ENCODE data around the gene BPIFB1. TPM values are rescaled to one million over a fixed set of nuclear protein-coding genes. Genes with fewer than 3 reads are reported as not detected.

The BPIFB1 gene
- total RNA-seq, 1 experiment from 2014 or later, result not detected

GRCh38 chr20:33351696-33352095 lies 68.7 kb downstream of the BPIFB1 start (continued):
- TF ChIP-seq ARID4B (CRISPR knock-in tag; IDR thresholded peaks at IDR 0.05; ENCODE audit: borderline replicate concordance) (no peak), ESRRA (CRISPR knock-in tag; IDR thresholded peaks at IDR 0.05; ENCODE audit: borderline replicate concordance) (no peak), PRRX2 (CRISPR knock-in tag; IDR thresholded peaks at IDR 0.05) (no peak), ZNF396 (CRISPR knock-in tag; IDR thresholded peaks at IDR 0.05; ENCODE audit: borderline replicate concordance) (no peak), ZMAT4 (CRISPR knock-in tag; IDR thresholded peaks at IDR 0.05) (no peak), STAT6 (CRISPR knock-in tag; conservative IDR thresholded peaks at IDR 0.05; ENCODE audit: low read depth) (no peak), TP53 (CRISPR knock-in tag; IDR thresholded peaks at IDR 0.05) (no peak), MXD4 (CRISPR knock-in tag; IDR thresholded peaks at IDR 0.05; ENCODE audit: borderline replicate concordance) (no peak), ZNF416 (CRISPR knock-in tag; IDR thresholded peaks at IDR 0.05) (no peak), NR3C1 (CRISPR knock-in tag; conservative IDR thresholded peaks at IDR 0.05; ENCODE audit: low read depth) (no peak)

GRCh38 chr20:33352258-33353012 lies 69.4 kb downstream of the BPIFB1 start:
- CTCF ChIA-PET, result interaction anchor here (1.1 kb wide), 1 partner anchor 96 kb away, joined by 3 read pairs; no protein-coding TSS in a partner anchor
- TF ChIP-seq SMAD4 (CRISPR knock-in tag; IDR thresholded peaks at IDR 0.05) (no peak), ZNF232 (CRISPR knock-in tag; IDR thresholded peaks at IDR 0.05) (no peak)
- peak overlapping the region; percentile 75 for H3K27ac Mint-ChIP-seq
- H3K9me3 Mint-ChIP-seq, result no peaks in the 10 kb centered on the region
- no peaks in the 10 kb centered on the region for H3K27me3 Mint-ChIP-seq (ENCODE audit: low read depth)
- POLR2A ChIA-PET, result interaction anchor here (0.7 kb wide), 1 partner anchor 13 kb away, joined by 3 read pairs; no protein-coding TSS in a partner anchor
- peaks cover 28% of the 10 kb centered on the region for H3K4me1 Mint-ChIP-seq
- DNase-seq (ENCODE audit: low spot score), result no peak
- no peak overlapping the region for H3K4me3 Mint-ChIP-seq
- H3K36me3 Mint-ChIP-seq, result peaks cover 13% of the 10 kb centered on the region
- peak; percentile 32 for ATAC-seq

GRCh38 chr20:33353013-33353402 lies 70.0 kb downstream of the BPIFB1 start:
- no peak for ATAC-seq
- no peak for DNase-seq (ENCODE audit: low spot score)
- TF ChIP-seq ZNF281 (CRISPR knock-in tag; IDR thresholded peaks at IDR 0.05) (no peak), CREM (CRISPR knock-in tag; IDR thresholded peaks at IDR 0.05) (no peak), IRF2 (CRISPR knock-in tag; IDR thresholded peaks at IDR 0.05; ENCODE audit: borderline replicate concordance, low read depth) (no peak), ERG (CRISPR knock-in tag; IDR thresholded peaks at IDR 0.05) (no peak), CDX4 (CRISPR knock-in tag; IDR thresholded peaks at IDR 0.05; ENCODE audit: borderline replicate concordance) (no peak)
- no peaks in the 10 kb centered on the region for H3K27me3 Mint-ChIP-seq (ENCODE audit: low read depth)
- peaks cover 13% of the 10 kb centered on the region for H3K36me3 Mint-ChIP-seq
- peaks cover 28% of the 10 kb centered on the region for H3K4me1 Mint-ChIP-seq
- no peak overlapping the region for H3K4me3 Mint-ChIP-seq
- ChIA-PET CTCF (interaction anchor here (1.1 kb wide), 1 partner anchor 96 kb away, joined by 3 read pairs; no protein-coding TSS in a partner anchor), POLR2A (interaction anchor here (0.7 kb wide), 1 partner anchor 12 kb away, joined by 3 read pairs; no protein-coding TSS in a partner anchor)
- no peaks in the 10 kb centered on the region for H3K9me3 Mint-ChIP-seq
- H3K27ac Mint-ChIP-seq, result no peak overlapping the region; the same call in 1 of the 2 replicates
